Measurements from ENCODE around the gene CCNB2.

DNA sequence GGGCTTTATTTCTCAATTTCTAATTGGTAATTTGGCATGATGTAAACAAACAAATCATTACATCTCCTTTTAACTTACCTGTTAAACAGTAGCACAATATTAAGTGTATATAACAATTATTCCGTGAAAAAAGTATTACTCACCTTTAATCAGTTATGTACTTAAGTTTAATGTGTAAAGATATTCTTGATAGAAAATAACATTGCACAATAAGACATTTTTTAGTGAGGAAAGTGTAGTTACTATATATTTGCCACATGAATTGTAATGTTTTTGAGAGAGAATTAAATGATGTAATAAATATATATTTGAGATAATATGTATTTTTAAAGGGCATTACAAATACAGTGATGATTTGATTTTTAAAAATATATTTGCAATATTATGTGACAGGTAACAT, 10.9 kb upstream of the CCNB2 start:
- no peak for TF ChIP-seq CTCF (IDR thresholded peaks at IDR 0.05)
- no peak for TF ChIP-seq POLR2A (IDR thresholded peaks at IDR 0.05)

Data from thyroid gland (tissue), 4 donors.